ENCODE measurements around the gene SLC25A21. TPM values are rescaled to one million over a fixed set of nuclear protein-coding genes. Genes with fewer than 3 reads are reported as not detected.

Gene SLC25A21
- total and polyA plus RNA-seq, 7 experiments from 2014 or later: not detected

GRCh38 chr14:37122288-37122687 lies 50.1 kb downstream of the SLC25A21 start:
- no peaks in the 10 kb centered on the region for H3K27me3 ChIP-seq (ENCODE audit: control insufficient read depth in 2 of 2, insufficient read depth in 2 of 2, low read length in 2 of 2)
- ATAC-seq (no peak), DNase-seq (no peak)
- ChIA-PET POLR2A (no interaction called here), CTCF (no interaction called here)
- no peaks in the 10 kb centered on the region for H3K9me3 ChIP-seq (ENCODE audit: control insufficient read depth in 2 of 3, low read length in 3 of 3)
- intact Hi-C loops (cut with micrococcal nuclease): no loop called here
- no peaks in the 10 kb centered on the region for H3K4me1 ChIP-seq (ENCODE audit: control insufficient read depth in 2 of 2, insufficient read depth in 2 of 2, low read length in 2 of 2)
- Mint-ChIP-seq H3K36me3 (no peaks in the 10 kb centered on the region), H3K4me1 (no peaks in the 10 kb centered on the region), H3K4me3 (no peak overlapping the region), H3K9me3 (peaks cover 0 to 17% (median under 1%) of the 10 kb centered on the region in 11 donors), H3K27ac (no peak overlapping the region), H3K27me3 (no peaks in the 10 kb centered on the region)
- no peak overlapping the region for H3K4me3 ChIP-seq (ENCODE audit: low read length)
- no peak overlapping the region for H3K27ac ChIP-seq (ENCODE audit: low read depth, low read length)
- no peaks in the 10 kb centered on the region for H3K36me3 ChIP-seq (ENCODE audit: control insufficient read depth in 2 of 3, insufficient read depth in 3 of 3, low read length in 3 of 3)

- Mint-ChIP-seq H3K27me3 (no peaks in the 10 kb centered on the region), H3K4me3 (no peak overlapping the region), H3K9me3 (peaks cover 0 to 17% (median 2%) of the 10 kb centered on the region in 11 donors), H3K36me3 (no peaks in the 10 kb centered on the region), H3K4me1 (no peaks in the 10 kb centered on the region), H3K27ac (no peak overlapping the region)
- ATAC-seq (no peak), DNase-seq (no peak)
- Histone ChIP-seq H3K27me3 (ENCODE audit: control insufficient read depth in 2 of 2, insufficient read depth in 2 of 2, low read length in 2 of 2) (no peaks in the 10 kb centered on the region), H3K4me1 (ENCODE audit: control insufficient read depth in 2 of 2, insufficient read depth in 2 of 2, low read length in 2 of 2) (no peaks in the 10 kb centered on the region), H3K4me3 (ENCODE audit: low read length) (no peak overlapping the region), H3K27ac (ENCODE audit: low read depth, low read length) (no peak overlapping the region), H3K9me3 (ENCODE audit: control insufficient read depth in 2 of 3, low read length in 3 of 3) (no peaks in the 10 kb centered on the region), H3K36me3 (ENCODE audit: control insufficient read depth in 2 of 3, insufficient read depth in 3 of 3, low read length in 3 of 3) (no peaks in the 10 kb centered on the region)
- intact Hi-C loops (cut with micrococcal nuclease): no loop called here
- ChIA-PET CTCF (no interaction called here), POLR2A (no interaction called here)
Observed at GRCh38 chr14:37118673-37119366, 53.6 kb downstream of the SLC25A21 start.

- H3K27me3 ChIP-seq (ENCODE audit: control insufficient read depth in 2 of 2, insufficient read depth in 2 of 2, low read length in 2 of 2): no peaks in the 10 kb centered on the region
- ChIA-PET POLR2A (no interaction called here), CTCF (interaction anchor here (0.5 kb wide), 1 partner anchor 22 kb away, joined by 3 read pairs; no protein-coding TSS in a partner anchor)
- H3K27ac Mint-ChIP-seq: no peak overlapping the region
- no peaks in the 10 kb centered on the region for H3K9me3 ChIP-seq (ENCODE audit: control insufficient read depth in 2 of 3, low read length in 3 of 3)
- no peaks in the 10 kb centered on the region for H3K27me3 Mint-ChIP-seq
- no peak overlapping the region for H3K4me3 Mint-ChIP-seq
- H3K4me1 ChIP-seq (ENCODE audit: control insufficient read depth in 2 of 2, insufficient read depth in 2 of 2, low read length in 2 of 2): no peaks in the 10 kb centered on the region
- no peak overlapping the region for H3K27ac ChIP-seq (ENCODE audit: low read depth, low read length)
- no peak overlapping the region for H3K4me3 ChIP-seq (ENCODE audit: low read length)
- no peaks in the 10 kb centered on the region for H3K4me1 Mint-ChIP-seq
- H3K36me3 ChIP-seq (ENCODE audit: control insufficient read depth in 2 of 3, insufficient read depth in 3 of 3, low read length in 3 of 3): no peaks in the 10 kb centered on the region
- intact Hi-C loops (cut with micrococcal nuclease): no loop called here
- ATAC-seq (no peak), DNase-seq (no peak)
- peaks cover 0 to 18% (median 3%) of the 10 kb centered on the region in 11 donors for H3K9me3 Mint-ChIP-seq
- no peaks in the 10 kb centered on the region for H3K36me3 Mint-ChIP-seq
Observed at GRCh38 chr14:37116933-37117849, 55.2 kb downstream of the SLC25A21 start.

- Mint-ChIP-seq H3K36me3 (no peaks in the 10 kb centered on the region), H3K27ac (no peak overlapping the region), H3K4me1 (no peaks in the 10 kb centered on the region), H3K27me3 (no peaks in the 10 kb centered on the region), H3K9me3 (peaks cover 0 to 18% (median 2%) of the 10 kb centered on the region in 11 donors), H3K4me3 (no peak overlapping the region)
- intact Hi-C loops (cut with micrococcal nuclease): no loop called here
- POLR2A ChIA-PET: no interaction called here
- Histone ChIP-seq H3K4me3 (ENCODE audit: low read length) (no peak overlapping the region), H3K36me3 (ENCODE audit: control insufficient read depth in 2 of 3, insufficient read depth in 3 of 3, low read length in 3 of 3) (no peaks in the 10 kb centered on the region), H3K9me3 (ENCODE audit: control insufficient read depth in 2 of 3, low read length in 3 of 3) (no peaks in the 10 kb centered on the region), H3K27ac (ENCODE audit: low read depth, low read length) (no peak overlapping the region), H3K4me1 (ENCODE audit: control insufficient read depth in 2 of 2, insufficient read depth in 2 of 2, low read length in 2 of 2) (no peaks in the 10 kb centered on the region), H3K27me3 (ENCODE audit: control insufficient read depth in 2 of 2, insufficient read depth in 2 of 2, low read length in 2 of 2) (no peaks in the 10 kb centered on the region)
- DNase-seq: no peak
- CTCF ChIA-PET: no interaction called here
- ATAC-seq: no peak
Observed at GRCh38 chr14:37115406-37115805, 57.0 kb downstream of the SLC25A21 start.

- Mint-ChIP-seq H3K9me3 (peaks cover 0 to 15% (median 2%) of the 10 kb centered on the region in 11 donors), H3K36me3 (no peaks in the 10 kb centered on the region), H3K27me3 (no peaks in the 10 kb centered on the region), H3K4me3 (no peak overlapping the region), H3K4me1 (no peaks in the 10 kb centered on the region), H3K27ac (no peak overlapping the region)
- no peaks in the 10 kb centered on the region for H3K27me3 ChIP-seq (ENCODE audit: control insufficient read depth in 2 of 2, insufficient read depth in 2 of 2, low read length in 2 of 2)
- H3K36me3 ChIP-seq (ENCODE audit: control insufficient read depth in 2 of 3, insufficient read depth in 3 of 3, low read length in 3 of 3): no peaks in the 10 kb centered on the region
- no peaks in the 10 kb centered on the region for H3K9me3 ChIP-seq (ENCODE audit: control insufficient read depth in 2 of 3, low read length in 3 of 3)
- H3K27ac ChIP-seq (ENCODE audit: low read depth, low read length): no peak overlapping the region
- H3K4me1 ChIP-seq (ENCODE audit: control insufficient read depth in 2 of 2, insufficient read depth in 2 of 2, low read length in 2 of 2): no peaks in the 10 kb centered on the region
- H3K4me3 ChIP-seq (ENCODE audit: low read length): no peak overlapping the region
- ChIA-PET POLR2A (no interaction called here), CTCF (no interaction called here)
- ATAC-seq (no peak), DNase-seq (no peak)
- intact Hi-C loops (cut with micrococcal nuclease): no loop called here
Observed at GRCh38 chr14:37114559-37114958, 57.8 kb downstream of the SLC25A21 start.

- intact Hi-C loops (cut with micrococcal nuclease): no loop called here
- CTCF ChIA-PET: interaction anchor here (0.7 kb wide), 1 partner anchor 18 kb away, joined by 3 read pairs; no protein-coding TSS in a partner anchor
- ATAC-seq (no peak), DNase-seq (no peak)
- H3K9me3 Mint-ChIP-seq: peaks cover 0 to 15% (median 2%) of the 10 kb centered on the region in 11 donors
- H3K27me3 Mint-ChIP-seq: no peaks in the 10 kb centered on the region
- H3K4me3 Mint-ChIP-seq: no peak overlapping the region
- Histone ChIP-seq H3K9me3 (ENCODE audit: control insufficient read depth in 2 of 3, low read length in 3 of 3) (no peaks in the 10 kb centered on the region), H3K27ac (ENCODE audit: low read depth, low read length) (no peak overlapping the region), H3K4me1 (ENCODE audit: control insufficient read depth in 2 of 2, insufficient read depth in 2 of 2, low read length in 2 of 2) (no peaks in the 10 kb centered on the region), H3K36me3 (ENCODE audit: control insufficient read depth in 2 of 3, insufficient read depth in 3 of 3, low read length in 3 of 3) (no peaks in the 10 kb centered on the region), H3K27me3 (ENCODE audit: control insufficient read depth in 2 of 2, insufficient read depth in 2 of 2, low read length in 2 of 2) (no peaks in the 10 kb centered on the region), H3K4me3 (ENCODE audit: low read length) (no peak overlapping the region)
- POLR2A ChIA-PET: no interaction called here
- H3K36me3 Mint-ChIP-seq: no peaks in the 10 kb centered on the region
- no peaks in the 10 kb centered on the region for H3K4me1 Mint-ChIP-seq
- no peak overlapping the region for H3K27ac Mint-ChIP-seq
Observed at GRCh38 chr14:37114002-37114401, 58.4 kb downstream of the SLC25A21 start.

Measured in naive thymus-derived CD4-positive, alpha-beta T cell (primary cell).